ENCODE results near the gene ROR2. TPM values are rescaled to one million over a fixed set of nuclear protein-coding genes. Genes with fewer than 3 reads are reported as not detected.

The ROR2 gene
- total and polyA plus RNA-seq, 2 donors (not counting 3 experiments of a cell fraction or from before 2014, with no cell fraction given): not detected

- H3K9ac ChIP-seq (replicated peaks; ENCODE audit: extremely low read depth, insufficient read depth, low read length): no peak overlapping the region
- no peak overlapping the region for H2AFZ ChIP-seq (ENCODE audit: low read depth, low read length)
- ChIA-PET POLR2A (no interaction called here), CTCF (interaction anchor here (0.9 kb wide), 1 partner anchor 21 kb away, joined by 3 read pairs; no protein-coding TSS in a partner anchor)
- H3K27ac ChIP-seq (ENCODE audit: insufficient read depth, low read depth, low read length): no peak overlapping the region
- no peaks in the 10 kb centered on the region for H3K79me2 ChIP-seq (ENCODE audit: control insufficient read depth, insufficient read depth, low read length)
- no peaks in the 10 kb centered on the region for H3K9me3 ChIP-seq (replicated peaks; ENCODE audit: control insufficient read depth, insufficient read depth, low read length)
- no peaks in the 10 kb centered on the region for H4K20me1 ChIP-seq (replicated peaks; ENCODE audit: control insufficient read depth, extremely low read depth, insufficient read depth, low read length)
- dilution Hi-C loops (cut with MboI; ENCODE audit: extremely low pct_ligation_motif_present, low sequenced_read_pairs): no loop called here
- no peak overlapping the region for H3K4me2 ChIP-seq (ENCODE audit: insufficient read depth, low read length)
- no TSS peak for BruUV-seq (replicated peaks)
- H3K27me3 ChIP-seq (ENCODE audit: control insufficient read depth in 2 of 2, insufficient read depth in 2 of 2, low read length in 2 of 2): no peaks in the 10 kb centered on the region
- no peak overlapping the region for H3K4me3 ChIP-seq (replicated peaks in 1 of 3; ENCODE audit: insufficient read depth in 1 of 3, low read depth in 1 of 3, low read length in 3 of 3)
- H3K36me3 ChIP-seq (ENCODE audit: control insufficient read depth in 2 of 2, extremely low read depth in 1 of 2, insufficient read depth in 2 of 2, low read length in 2 of 2): no peaks in the 10 kb centered on the region
- H3K9me1 ChIP-seq (replicated peaks; ENCODE audit: control insufficient read depth, extremely low read depth, insufficient read depth, low read length): no peaks in the 10 kb centered on the region
- DNase-seq (ENCODE audit: low read depth, low spot score) (no peak), FAIRE-seq (no peak)
- TF ChIP-seq POLR2A (IDR thresholded peaks at IDR 0.05; ENCODE audit: low read depth, low read length) (no peak), MAX (IDR thresholded peaks at IDR 0.05; ENCODE audit: insufficient read depth, insufficient read length) (no peak), MYC (IDR thresholded peaks at IDR 0.05; ENCODE audit: low read depth, low read length) (no peak), EZH2 (IDR thresholded peaks at IDR 0.05; ENCODE audit: borderline replicate concordance, low read depth, low read length, severe bottlenecking) (no peak), GATA2 (IDR thresholded peaks at IDR 0.05; ENCODE audit: insufficient read depth, insufficient read length, low read depth, low read length) (no peak), POLR2AphosphoS5 (IDR thresholded peaks at IDR 0.05; ENCODE audit: insufficient read depth, low read depth, low read length) (no peak), FOS (IDR thresholded peaks at IDR 0.05; ENCODE audit: borderline replicate concordance, insufficient read depth, low read length) (no peak), JUN (IDR thresholded peaks at IDR 0.05; ENCODE audit: borderline replicate concordance, insufficient read depth, insufficient read length, low read depth) (no peak), CTCF (IDR thresholded peaks at IDR 0.05; ENCODE audit: extremely low read depth in 1 of 2, insufficient read depth in 1 of 2, low read depth in 1 of 2, low read length in 2 of 2) (no peak)
- intact Hi-C loops (cut with micrococcal nuclease): no loop called here
- no peaks in the 10 kb centered on the region for H3K4me1 ChIP-seq (ENCODE audit: control insufficient read depth, extremely low read depth, insufficient read depth, low read length)
Observed at GRCh38 chr9:91812191-91812590, 137.8 kb downstream of the ROR2 start.

Data from endothelial cell of umbilical vein (primary cell).